ENCODE data around the gene HSPG2.

DNA sequence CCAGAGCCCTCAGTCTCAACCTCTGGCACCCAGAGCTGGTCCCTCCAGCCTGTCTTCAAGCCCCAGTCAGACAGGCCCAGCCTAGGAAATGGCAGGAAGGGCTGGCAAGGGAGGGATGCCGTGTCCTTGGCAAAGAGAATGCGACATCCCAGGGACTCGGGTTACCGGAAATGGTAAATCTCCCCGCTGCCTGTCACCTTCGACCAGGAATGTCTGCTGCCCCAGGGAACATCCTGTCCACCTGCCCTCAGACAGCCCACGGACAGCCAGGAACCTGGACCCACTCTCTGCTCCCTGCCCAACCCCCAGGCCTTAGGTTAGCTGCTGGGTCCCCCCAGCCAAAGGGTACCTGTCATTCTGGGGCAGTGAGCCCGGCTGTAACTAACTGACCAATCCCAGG lies 23.9 kb downstream of the HSPG2 start:
- TF ChIP-seq, protein P1, sequence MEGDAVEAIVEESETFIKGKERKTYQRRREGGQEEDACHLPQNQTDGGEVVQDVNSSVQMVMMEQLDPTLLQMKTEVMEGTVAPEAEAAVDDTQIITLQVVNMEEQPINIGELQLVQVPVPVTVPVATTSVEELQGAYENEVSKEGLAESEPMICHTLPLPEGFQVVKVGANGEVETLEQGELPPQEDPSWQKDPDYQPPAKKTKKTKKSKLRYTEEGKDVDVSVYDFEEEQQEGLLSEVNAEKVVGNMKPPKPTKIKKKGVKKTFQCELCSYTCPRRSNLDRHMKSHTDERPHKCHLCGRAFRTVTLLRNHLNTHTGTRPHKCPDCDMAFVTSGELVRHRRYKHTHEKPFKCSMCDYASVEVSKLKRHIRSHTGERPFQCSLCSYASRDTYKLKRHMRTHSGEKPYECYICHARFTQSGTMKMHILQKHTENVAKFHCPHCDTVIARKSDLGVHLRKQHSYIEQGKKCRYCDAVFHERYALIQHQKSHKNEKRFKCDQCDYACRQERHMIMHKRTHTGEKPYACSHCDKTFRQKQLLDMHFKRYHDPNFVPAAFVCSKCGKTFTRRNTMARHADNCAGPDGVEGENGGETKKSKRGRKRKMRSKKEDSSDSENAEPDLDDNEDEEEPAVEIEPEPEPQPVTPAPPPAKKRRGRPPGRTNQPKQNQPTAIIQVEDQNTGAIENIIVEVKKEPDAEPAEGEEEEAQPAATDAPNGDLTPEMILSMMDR (IDR thresholded peaks at IDR 0.05), result no peak
- no peak for TF ChIP-seq POLR2A (IDR thresholded peaks at IDR 0.05)
